HG03469 (cell line): Measurements from ENCODE around the gene MAPK4.
"Not testable (repeated sequence)": the region's sequence is repeated elsewhere in the genome, so short reads cannot be mapped to it uniquely, and the experiment has no call there.

Source experiments
- ATAC-seq: cut with Tn5 transposase; IDR thresholded peaks from one replicate; pipeline ENCODE4 v1.9.1; 2021; ENCODE audit warnings: mild to moderate bottlenecking, moderate library complexity, moderate number of reproducible peaks; ENCODE audit not compliant: unreplicated experiment

MAPK4 gene

GRCh38 chr18:50559752-50560680, at the start of gene MAPK4:
Gene MAPK4, plus strand, starts transcription at chr18:50560087. Its CDS starts 103,872 bp downstream, at chr18:50663959.
- ATAC-seq: no peak

- ATAC-seq: not testable (repeated sequence)
Observed at GRCh38 chr18:50517277-50517676, 42.6 kb upstream of the MAPK4 start.

- ATAC-seq: no peak
Observed at GRCh38 chr18:50518787-50519546, 40.9 kb upstream of the MAPK4 start.

- no peak for ATAC-seq
Observed at GRCh38 chr18:50523165-50523564, 36.7 kb upstream of the MAPK4 start.

- ATAC-seq: no peak
Observed at GRCh38 chr18:50527636-50528307, 32.1 kb upstream of the MAPK4 start.

- no peak for ATAC-seq
Observed at GRCh38 chr18:50528806-50529205, 31.1 kb upstream of the MAPK4 start.

GRCh38 chr18:50533822-50534221, 26.1 kb upstream of the MAPK4 start:
- not testable (repeated sequence) for ATAC-seq

- not testable (repeated sequence) for ATAC-seq
Observed at GRCh38 chr18:50544476-50544875, 15.4 kb upstream of the MAPK4 start.

GRCh38 chr18:50545936-50546335, 14.0 kb upstream of the MAPK4 start:
- no peak for ATAC-seq

- no peak for ATAC-seq
Observed at GRCh38 chr18:50548160-50548559, 11.7 kb upstream of the MAPK4 start.

GRCh38 chr18:50551651-50552050, 8.2 kb upstream of the MAPK4 start:
- not testable (repeated sequence) for ATAC-seq

GRCh38 chr18:50558157-50558556, 1.7 kb upstream of the MAPK4 start:
- no peak for ATAC-seq

GRCh38 chr18:50558948-50559751, 737 bp upstream of the MAPK4 start:
- ATAC-seq: no peak

- no peak for ATAC-seq
Observed at GRCh38 chr18:50560681-50561629, 1.1 kb downstream of the MAPK4 start.

GRCh38 chr18:50562258-50562657, 2.4 kb downstream of the MAPK4 start:
- not testable (repeated sequence) for ATAC-seq

- ATAC-seq: no peak
Observed at GRCh38 chr18:50562686-50563085, 2.8 kb downstream of the MAPK4 start.

- no peak for ATAC-seq
Observed at GRCh38 chr18:50563376-50563775, 3.5 kb downstream of the MAPK4 start.

GRCh38 chr18:50569930-50570329, 10.0 kb downstream of the MAPK4 start:
- ATAC-seq: no peak

GRCh38 chr18:50571606-50572005, 11.7 kb downstream of the MAPK4 start:
- no peak for ATAC-seq
